K562 (cell line): Measurements from ENCODE around the gene DNAAF9. TPM values are rescaled to one million over a fixed set of nuclear protein-coding genes. Genes with fewer than 3 reads are reported as not detected.

ENCODE experiments used
- ARID1B ChIP-seq: fragments of 450-650 bp; IDR thresholded peaks from 2 replicates; pipeline ENCODE4 v1.6.1; 2016; ENCODE audit warnings: antibody characterized with exemption, mild to moderate bottlenecking, inconsistent platforms
- ATF6 ChIP-seq: sonication (generic); formaldehyde crosslinking; IDR thresholded peaks from 2 replicates; pipeline ENCODE4 v1.4.0; 2020; ENCODE audit warnings: mild to moderate bottlenecking, missing genetic modification reagents
- DACH1 ChIP-seq: fragments of 450-650 bp; IDR thresholded peaks from 2 replicates; pipeline ENCODE4 v1.6.1; 2018; ENCODE audit not compliant: partially characterized antibody
- GATA2 ChIP-seq: sonication (generic); formaldehyde crosslinking; IDR thresholded peaks from 2 replicates; pipeline ENCODE4 v1.4.0; 2020; ENCODE audit warnings: mild to moderate bottlenecking, missing genetic modification reagents
- HNRNPK ChIP-seq: fragments of 200-400 bp; formaldehyde crosslinking; IDR thresholded peaks from one replicate; pipeline ENCODE4 v1.6.1; 2018; ENCODE audit warnings: mild to moderate bottlenecking, low read depth, low read length; ENCODE audit not compliant: poor library complexity, severe bottlenecking
- MED1 ChIP-seq: sonication (generic); formaldehyde crosslinking; IDR thresholded peaks from 2 replicates; pipeline ENCODE4 v1.8.1; 2023; ENCODE audit warnings: missing genetic modification reagents, borderline replicate concordance
- PHF21A ChIP-seq: fragments of 450-650 bp; IDR thresholded peaks from 2 replicates; pipeline ENCODE4 v1.6.1; 2017; ENCODE audit warnings: low read depth, borderline replicate concordance
- PREB ChIP-seq: sonication (generic); formaldehyde crosslinking; IDR thresholded peaks from 2 replicates; pipeline ENCODE4 v1.8.1; 2023; ENCODE audit warnings: mild to moderate bottlenecking, missing genetic modification reagents
- PRPF4 ChIP-seq: fragments of 200-400 bp; formaldehyde crosslinking; IDR thresholded peaks from one replicate; pipeline ENCODE4 v1.6.1; 2017; ENCODE audit warnings: low read length, low read depth, mild to moderate bottlenecking; ENCODE audit not compliant: insufficient read depth, poor library complexity, severe bottlenecking
- RAD51 ChIP-seq: fragments of 450-650 bp; IDR thresholded peaks from 2 replicates; pipeline ENCODE4 v1.7.1; 2016; ENCODE audit warnings: low read depth, mild to moderate bottlenecking, borderline replicate concordance
- RHOXF2B ChIP-seq: fragments of 250-450 bp; sonication (Bioruptor Pico); conservative IDR thresholded peaks from 2 replicates; pipeline ENCODE4 v1.5.1; 2021
- TCF3 ChIP-seq: sonication (generic); formaldehyde crosslinking; IDR thresholded peaks from 2 replicates; pipeline ENCODE4 v1.4.0; 2020; ENCODE audit warnings: mild to moderate bottlenecking, missing genetic modification reagents
- TEAD1 ChIP-seq, 2 experiments: fragments of 450-650 bp in 1 of 2; sonication (generic) in 1 of 2; formaldehyde crosslinking; IDR thresholded peaks; 2 replicates each; pipeline versions ENCODE4 v1.4.0 to v1.8.0; 2020 to 2022; ENCODE audit warnings: mild to moderate bottlenecking in 2 of 2, missing genetic modification reagents in 1 of 2
- ZNF253 ChIP-seq: fragments of 250-450 bp; sonication (Bioruptor Pico); conservative IDR thresholded peaks from 2 replicates; pipeline ENCODE4 v1.6.1; 2021; ENCODE audit warnings: mild to moderate bottlenecking
- ZNF318 ChIP-seq, 2 experiments: fragments of 450-650 bp; IDR thresholded peaks; 2 replicates each; pipeline ENCODE4 v1.6.1; 2016; ENCODE audit warnings: mild to moderate bottlenecking in 2 of 2, borderline replicate concordance in 1 of 2, low read depth in 1 of 2, moderate library complexity in 1 of 2
- ZNF76 ChIP-seq: fragments of 250-450 bp; sonication (Bioruptor Pico); IDR thresholded peaks from 2 replicates; pipeline ENCODE4 v1.4.0; 2020; ENCODE audit warnings: mild to moderate bottlenecking, moderate library complexity, borderline replicate concordance
- ZNF764 ChIP-seq: fragments of 250-450 bp; sonication (Bioruptor Pico); IDR thresholded peaks from 2 replicates; pipeline ENCODE4 v1.4.0; 2020; ENCODE audit warnings: low read depth, mild to moderate bottlenecking, moderate library complexity
- polyA plus RNA-seq, 8 experiments: library from polyadenylated mRNA; depleted of rRNA in 4 of 8; stranded (reverse) in 5 of 8; unstranded in 3 of 8; fragments of >200 nt; fragmentation: Nextera tagmentation in 2 of 8; fragmentation: Illumina TruSeq in 1 of 8; extraction: Ambion mirVana in 2 of 8; extraction: Trizol in 1 of 8; gene quantifications; 2 replicates each; pipeline versions ENCODE4 v1.2.1 to v1.2.3, GENCODE V29; 2011 to 2014; ENCODE audit warnings: inconsistent platforms in 1 of 8, missing spikeins in 1 of 8
- total RNA-seq, 7 experiments: library from RNA; depleted of rRNA in 6 of 7; stranded (reverse); fragments of >200 nt in 6 of 7; fragmentation: Illumina TruSeq in 2 of 7; extraction: Trizol in 2 of 7; gene quantifications; 2 replicates each; pipeline versions ENCODE4 v1.2.1 to v1.2.3, GENCODE V29; 2011 to 2021; ENCODE audit warnings: low replicate concordance in 1 of 7

The DNAAF9 gene
- total and polyA plus RNA-seq, 9 of the 15 experiments (the other 6 are each of a cell fraction or from before 2014, with no cell fraction given): 0.42 to 2.9 (median 1.9) TPM

- peak; percentile 84 for TF ChIP-seq RAD51
- TF ChIP-seq PRPF4: no peak
- TF ChIP-seq ZNF76 (CRISPR knock-in tag): no peak
- TF ChIP-seq DACH1: peak; percentile 50
- peak; percentile 88 for TF ChIP-seq TCF3 (CRISPR knock-in tag)
- no peak for TF ChIP-seq MED1 (CRISPR knock-in tag)
- TF ChIP-seq GATA2 (CRISPR knock-in tag): peak; percentile 57; the same call in 1 of the 2 replicates
- no peak for TF ChIP-seq PREB (CRISPR knock-in tag)
- no peak for TF ChIP-seq ZNF764 (CRISPR knock-in tag)
- TF ChIP-seq TEAD1 (CRISPR knock-in tag; IDR thresholded peaks at IDR 0.05): peak in 1 of 2 experiments; percentile 83; a peak in 2 of 4 replicates
- no peak for TF ChIP-seq ATF6
- peak; percentile 84 for TF ChIP-seq ARID1B
- no peak for TF ChIP-seq PHF21A
- no peak for TF ChIP-seq ZNF253 (CRISPR knock-in tag)
- TF ChIP-seq ZNF318 (IDR thresholded peaks at IDR 0.05; ENCODE audit: borderline replicate concordance in 1 of 2, low read depth in 1 of 2): 0 out of 4 replicates have a peak, but pooled peaks of 1 of the 2 experiments have one; percentile 40
- no peak for TF ChIP-seq HNRNPK
- no peak for TF ChIP-seq RHOXF2B (CRISPR knock-in tag)
Measured at GRCh38 chr20:3446779-3447178, 39.3 kb upstream of the DNAAF9 start (continued).
